Measurements from ENCODE around the gene SRGAP3.

SRGAP3 gene

DNA sequence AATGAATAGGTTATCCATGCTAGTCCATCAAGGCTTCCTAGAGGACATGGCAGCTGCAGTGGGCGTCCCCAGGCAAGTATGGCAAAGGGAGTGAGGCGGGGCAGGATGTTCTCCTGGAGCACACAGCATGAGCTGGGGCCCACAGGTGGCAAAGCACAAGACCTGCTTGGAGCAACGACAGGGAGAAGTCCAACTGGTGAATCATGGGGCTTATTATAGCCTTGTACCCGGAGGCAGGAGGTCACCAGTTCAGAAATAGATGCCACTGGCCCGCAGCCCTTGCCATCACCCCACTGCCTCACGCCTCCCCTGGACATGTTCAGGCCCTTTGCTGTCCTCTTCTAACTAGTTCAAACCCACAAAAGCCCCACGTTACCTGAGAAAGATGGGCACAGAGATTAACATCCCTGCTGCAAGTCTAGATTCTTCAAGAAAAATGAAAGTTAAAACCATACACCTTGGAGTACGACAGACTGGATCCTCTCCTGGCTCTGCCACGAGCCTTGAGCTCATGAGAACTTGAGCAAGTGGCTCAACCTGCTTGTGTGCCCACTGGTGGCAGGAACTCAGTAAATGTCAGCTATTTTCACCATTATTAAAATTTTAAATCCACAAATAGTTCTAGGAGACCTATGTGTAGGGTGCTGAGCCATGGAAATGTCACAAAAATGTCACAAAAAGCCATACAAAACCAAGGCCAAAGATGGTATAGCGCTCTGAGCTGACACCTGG lies 1.8 kb upstream of the SRGAP3 start:
- no peak for DNase-seq

DNA sequence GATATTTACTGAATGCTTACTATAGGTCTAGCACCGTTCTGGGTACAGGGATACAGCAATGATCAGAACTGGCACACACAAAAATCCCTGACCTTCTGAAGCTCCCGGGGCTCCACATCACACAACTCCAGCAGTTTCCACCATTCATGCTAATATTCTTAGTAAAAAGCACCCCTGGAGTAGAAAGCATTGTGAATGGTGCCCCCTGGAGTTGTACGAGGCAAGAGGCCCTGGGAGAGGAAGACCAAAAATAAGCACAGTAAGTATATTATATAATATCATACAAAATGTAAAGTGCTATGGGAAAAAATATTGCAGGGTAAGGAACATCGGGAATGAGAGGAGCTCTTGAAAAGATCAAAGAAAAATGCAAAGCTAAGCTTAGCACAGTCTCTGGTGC lies 790 bp upstream of the SRGAP3 start:
- no peak for DNase-seq

DNA sequence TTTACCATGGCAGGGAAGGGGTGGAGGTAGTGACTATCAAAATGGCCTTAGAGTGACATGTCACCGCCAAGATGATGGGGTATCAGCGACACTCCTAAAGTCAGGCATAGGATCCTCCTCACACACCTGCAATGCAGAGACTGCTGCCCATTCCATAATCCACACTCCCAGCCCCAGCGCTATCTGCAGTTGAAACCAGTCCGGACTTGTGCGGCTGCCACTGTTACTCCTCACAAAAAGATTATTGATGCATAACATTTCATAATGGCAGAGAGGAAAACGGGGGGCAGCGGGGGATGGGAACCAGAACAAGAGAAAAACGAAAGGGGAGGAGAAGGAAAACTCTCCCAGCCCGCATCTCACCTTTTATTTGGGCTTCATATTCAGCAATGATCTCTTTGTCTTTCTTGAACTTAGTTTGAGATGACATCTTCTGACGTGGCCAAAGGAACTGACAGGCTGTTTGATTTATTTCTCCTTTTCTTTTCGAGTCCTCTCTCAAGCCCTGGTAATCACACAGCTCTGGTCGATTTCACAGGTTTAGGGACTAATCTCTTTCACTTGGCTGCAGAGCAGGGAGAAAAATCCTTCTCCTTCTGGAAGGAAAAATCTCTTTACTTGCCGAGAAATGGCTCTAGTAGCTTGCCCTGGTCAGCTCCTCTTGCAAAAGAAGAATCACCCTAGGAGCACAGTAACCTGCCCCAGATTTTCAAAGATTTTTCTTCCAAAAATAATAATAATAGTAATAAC lies 749 bp downstream of the SRGAP3 start:
- DNase-seq: no peak

DNA sequence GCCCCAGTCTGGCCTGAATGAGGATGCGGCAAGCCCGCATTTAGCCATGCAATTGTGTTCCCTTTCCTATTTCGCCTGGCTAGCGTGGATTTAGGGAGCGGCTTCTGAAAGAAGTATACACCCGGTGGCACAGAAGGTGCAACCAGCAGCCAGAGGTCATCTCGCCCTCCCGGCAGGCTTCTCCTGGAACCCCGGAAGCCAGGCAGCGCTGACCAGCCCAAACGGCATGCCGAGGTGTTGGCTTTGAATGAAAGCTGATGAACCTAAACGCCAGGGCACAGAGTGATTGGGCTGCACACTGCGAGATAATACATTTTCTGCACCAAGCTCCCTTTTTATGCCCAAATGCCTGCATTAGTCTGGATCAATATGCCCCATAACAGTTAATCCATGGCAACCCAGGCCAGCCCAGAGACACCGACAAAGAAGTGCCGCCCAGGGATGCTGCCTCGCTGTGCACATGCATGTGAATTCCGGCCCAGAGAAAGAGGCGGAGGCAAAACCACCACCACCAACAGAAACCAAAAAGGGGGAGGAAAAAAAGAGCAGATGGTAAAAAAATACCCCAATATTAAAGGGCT lies 1.4 kb downstream of the SRGAP3 start:
- no peak for DNase-seq

DNA sequence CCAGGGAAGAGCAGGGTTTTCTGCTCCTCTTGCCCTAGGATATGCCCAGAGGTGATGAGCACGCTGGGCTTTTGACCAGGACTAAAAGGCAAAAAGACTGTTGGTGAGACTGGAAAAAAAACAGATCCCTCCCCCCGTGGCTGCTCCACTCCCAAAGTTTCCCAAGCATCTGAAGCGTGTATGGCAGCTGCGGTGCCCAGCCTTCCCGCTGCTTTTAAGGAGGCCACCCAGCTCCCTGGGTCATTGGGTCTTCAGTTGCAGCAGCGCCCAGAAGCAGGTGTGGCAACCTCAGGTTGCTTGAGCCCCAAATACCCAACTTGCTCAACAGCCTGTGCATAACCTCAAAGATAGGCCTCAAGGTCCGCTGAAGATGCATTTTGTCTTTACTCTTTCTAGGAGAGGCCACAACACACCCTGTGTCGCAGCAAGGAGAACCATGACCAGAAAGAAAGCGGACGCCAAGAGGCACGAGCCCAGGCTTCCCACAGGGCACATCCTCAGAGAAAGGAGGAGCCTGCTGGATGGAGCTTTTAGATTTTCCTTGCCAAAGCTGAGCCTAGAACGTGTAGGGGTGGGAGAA lies 2.0 kb downstream of the SRGAP3 start:
- no peak for DNase-seq

DNA sequence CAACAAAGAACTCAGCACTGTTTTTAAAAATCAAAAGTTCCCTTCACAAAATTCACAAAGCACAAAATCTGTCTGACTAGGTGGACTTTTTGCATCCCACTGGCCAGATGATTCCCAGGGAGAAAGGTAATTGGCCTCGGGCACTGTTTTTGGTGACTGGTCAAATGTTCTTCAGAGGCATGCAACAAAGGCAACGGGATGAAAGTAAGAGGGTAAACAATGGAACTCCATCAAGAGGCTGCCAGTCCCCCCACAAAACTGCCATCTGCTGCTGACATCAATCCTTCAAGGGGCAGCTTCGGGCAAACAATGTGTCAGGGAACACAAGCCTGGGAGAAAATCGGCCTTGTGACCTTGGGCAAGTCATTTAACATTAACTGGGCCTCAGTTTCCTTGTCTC lies 3.3 kb downstream of the SRGAP3 start:
- DNase-seq: no peak

DNA sequence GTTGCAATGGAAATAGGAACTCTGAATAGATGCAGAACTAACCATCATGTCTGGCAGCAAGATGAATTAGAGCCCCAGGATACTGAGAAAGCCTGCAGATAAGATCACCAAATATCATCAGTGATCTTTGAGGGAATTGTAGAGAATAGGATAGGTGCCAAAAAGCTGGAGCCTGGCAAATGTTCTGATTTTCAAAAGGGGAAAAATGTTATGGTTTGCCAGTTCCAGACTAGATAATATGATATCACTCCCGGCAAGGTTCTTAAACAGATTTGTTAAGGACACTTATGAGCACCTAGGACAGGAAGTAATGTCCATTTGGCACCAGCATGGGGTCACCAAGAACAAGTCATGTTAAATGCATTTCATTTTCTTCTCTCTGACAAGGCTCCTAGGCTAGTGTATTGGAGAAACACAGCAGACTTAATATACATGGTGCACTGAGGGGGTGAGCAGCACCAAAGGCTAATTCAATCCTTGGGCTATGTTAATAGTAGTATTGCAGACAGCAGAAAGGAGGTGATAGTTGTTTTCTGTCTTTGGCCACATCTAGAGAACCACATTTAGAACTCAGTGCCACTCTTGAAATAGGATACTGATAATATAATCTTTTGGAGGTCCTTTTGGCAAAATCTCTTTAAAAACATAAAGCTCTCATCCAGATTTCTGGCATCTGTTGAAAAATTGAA lies 4.8 kb downstream of the SRGAP3 start:
- DNase-seq: no peak

DNA sequence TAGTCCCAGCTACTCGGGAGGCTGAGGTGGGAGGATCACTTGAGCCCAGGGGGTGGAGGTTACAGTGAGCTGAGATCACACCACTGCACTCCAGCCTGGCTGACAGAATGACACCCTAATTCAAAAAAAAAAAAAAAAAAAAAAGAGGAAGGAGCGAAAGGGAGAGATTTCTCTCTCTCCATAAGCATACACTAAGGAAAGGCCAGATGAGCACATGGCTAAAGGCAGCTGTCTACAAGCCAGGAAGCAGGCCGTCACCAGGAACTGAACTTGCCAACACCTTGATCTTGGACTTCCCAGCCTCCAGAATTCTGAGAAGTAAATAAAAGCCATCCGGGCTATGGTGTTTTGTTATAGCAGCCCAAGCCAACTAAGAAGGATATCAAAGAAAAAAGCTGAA lies 7.5 kb downstream of the SRGAP3 start:
- no peak for DNase-seq

DNA sequence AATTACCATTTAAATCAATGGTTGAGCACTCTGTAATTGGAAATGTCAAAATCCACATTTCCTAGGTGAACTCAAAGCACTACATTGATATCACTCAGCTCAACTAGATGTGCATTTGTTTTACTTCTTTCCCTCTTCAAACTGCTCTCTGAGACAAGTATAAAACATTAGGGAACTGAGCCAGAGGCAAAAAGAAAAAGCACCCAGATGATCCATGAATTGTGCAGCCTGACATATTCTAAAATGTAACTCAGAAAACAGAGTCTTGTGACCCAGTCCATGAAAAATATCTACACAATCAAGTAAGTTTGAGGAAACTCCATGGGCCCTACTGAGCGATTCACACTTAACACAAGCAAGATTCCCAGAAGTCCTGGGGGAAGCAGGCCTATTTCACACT lies 9.8 kb downstream of the SRGAP3 start:
- no peak for DNase-seq

DNA sequence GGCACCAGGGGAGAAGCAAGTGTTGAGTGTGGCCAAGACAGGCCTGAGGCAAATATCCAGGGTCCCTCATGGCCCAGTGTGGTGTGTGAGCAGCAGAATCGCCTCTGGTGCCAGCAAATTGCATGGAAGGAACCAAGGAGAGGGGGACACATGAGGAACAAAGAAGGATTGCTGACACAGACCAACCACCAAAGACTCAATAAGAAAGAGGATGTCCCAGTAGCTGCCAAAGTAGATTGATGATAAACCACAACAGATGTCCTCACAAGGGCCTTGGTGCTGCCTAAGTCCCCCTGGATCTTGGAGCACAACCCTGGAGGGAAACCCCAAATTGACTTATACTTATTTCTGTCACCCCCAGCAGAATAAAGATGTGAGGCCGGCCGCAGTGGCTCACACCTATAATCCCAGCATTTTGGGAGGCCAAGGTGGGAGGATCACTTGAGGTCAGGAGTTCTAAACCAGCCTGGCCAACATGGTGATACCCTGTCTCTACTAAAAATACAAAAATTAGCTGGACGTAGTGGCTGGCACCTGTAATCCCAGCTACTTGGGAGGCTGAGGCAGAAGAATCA lies 10.6 kb downstream of the SRGAP3 start:
- no peak for DNase-seq

DNA sequence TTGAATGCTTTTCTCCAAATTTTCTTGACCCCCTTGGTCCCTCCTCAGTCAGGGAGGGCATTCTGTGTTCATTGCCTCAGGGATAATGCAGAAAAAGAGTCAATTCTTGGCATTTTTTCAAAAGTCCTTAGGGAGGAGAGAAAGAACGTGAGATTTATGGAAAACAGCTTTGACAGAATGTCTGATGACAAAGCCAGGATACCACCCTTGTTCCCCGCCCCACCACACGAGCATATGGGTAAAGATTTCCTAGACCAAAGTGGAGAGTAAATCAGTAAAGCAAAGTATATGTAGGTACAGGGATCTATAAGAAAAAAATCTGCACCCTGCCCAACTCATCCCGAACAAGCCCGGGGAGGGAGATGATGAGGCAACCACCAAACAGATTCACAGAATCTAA lies 11.2 kb downstream of the SRGAP3 start:
- no peak for DNase-seq

DNA sequence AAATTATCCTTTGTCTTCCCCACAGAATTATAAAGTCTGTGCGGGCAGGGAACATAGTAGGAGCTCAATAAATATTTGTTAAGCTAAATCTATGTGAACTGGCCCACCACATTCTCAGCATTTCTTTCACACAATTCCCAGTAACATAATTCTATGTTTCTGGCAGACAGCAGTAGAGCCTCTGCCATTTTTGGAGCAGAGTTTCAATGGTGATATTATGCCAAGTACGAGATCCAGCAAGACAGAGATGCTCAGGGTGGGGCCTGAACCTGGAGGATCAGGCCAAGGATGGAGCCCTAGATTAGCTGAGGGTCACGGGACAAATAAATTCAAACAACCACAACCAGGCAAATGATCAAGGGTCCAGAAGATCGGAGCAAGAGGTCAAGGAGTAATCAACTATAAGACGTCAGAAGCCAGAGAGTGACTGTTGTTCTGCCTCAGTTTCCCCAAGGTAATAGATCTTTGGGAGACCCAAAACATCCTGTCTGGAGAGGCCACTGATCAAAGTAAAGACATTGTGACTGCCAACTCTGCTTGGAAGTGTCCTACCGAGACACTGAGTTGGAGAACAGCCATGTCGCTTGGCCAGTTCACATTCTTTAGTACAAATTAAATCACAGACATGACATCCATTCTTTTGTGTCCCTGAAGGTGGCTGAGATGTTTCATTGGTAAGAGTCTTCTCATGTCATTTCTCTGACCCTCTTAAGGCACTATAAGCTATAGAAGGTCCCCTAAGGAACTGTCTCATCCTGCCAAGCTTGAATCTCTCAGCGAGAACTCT lies 15.4 kb downstream of the SRGAP3 start:
- DNase-seq: no peak

DNA sequence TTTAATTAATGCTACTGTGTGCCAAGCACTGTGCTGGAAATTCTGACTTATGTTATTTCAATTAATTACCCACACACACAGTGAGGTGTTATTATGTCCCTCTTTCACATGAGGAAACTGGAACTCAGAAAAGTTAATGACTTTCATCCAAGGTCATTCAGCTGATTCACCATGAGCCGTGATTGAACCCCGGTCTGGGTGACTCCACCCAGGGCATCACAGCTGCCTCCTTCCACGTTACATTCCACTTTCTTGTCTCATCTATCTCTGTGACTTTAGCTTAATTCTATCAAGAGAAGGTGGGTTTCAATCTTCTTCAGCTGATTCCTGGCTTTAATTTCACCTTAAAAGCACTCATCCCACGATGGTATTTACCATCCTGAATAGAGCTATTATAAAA lies 16.3 kb downstream of the SRGAP3 start:
- DNase-seq: no peak

DNA sequence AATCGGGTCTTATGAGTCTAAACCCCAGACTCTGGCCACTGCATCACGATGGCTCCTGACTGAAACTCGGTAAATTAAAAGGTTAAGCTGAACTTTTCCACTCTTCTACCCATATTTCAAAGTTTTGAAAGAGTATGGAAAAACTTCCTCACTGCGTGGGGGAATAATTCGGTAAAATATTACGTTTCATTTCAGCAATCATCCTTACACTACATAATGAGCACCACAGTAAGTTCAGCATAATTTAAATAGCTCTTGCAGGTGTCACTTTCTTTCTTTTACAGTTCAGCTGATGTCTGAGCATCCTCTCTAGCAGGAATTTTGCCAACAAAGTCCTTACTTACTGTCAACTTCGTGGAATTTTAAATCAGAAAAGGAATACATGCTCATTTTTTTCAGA lies 17.5 kb downstream of the SRGAP3 start:
- DNase-seq: no peak

DNA sequence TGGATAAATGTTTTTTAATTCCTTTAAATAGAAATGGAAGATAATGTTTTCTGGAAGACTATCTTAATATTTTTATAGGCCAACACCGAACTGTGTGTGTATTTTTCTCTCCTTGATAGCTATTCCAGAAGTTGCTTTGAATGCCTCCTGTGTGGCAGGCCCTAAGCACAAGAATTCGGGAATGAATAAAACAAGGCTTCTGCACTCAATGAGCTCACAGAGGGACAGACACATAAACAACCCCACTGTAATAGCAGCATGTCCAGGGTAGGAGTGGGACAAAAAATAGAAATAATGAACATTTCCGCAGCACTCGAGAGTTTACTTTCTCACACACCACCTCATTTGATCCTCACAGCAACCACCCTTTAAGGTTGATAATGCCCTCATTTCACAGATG lies 18.0 kb downstream of the SRGAP3 start:
- DNase-seq: no peak

DNA sequence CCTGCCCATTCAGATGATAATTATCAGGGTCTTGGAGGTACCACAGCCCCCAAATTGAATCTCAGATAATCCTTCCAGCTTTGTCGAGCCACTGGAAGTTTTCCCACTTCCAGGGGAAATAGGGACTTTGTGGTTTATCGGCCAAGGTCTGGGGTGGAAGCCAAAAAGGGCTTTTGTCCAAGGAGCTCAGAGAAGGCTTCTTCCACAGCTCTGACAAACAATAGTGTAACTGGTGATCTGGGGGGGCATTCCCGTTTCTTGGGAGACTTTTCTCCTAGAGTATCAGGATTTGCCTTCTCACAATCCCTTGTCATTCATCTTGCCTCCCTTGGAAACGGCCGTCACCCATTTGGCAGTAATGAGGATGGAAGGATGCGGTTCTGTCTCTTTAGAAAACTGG lies 18.4 kb downstream of the SRGAP3 start:
- DNase-seq: no peak

DNA sequence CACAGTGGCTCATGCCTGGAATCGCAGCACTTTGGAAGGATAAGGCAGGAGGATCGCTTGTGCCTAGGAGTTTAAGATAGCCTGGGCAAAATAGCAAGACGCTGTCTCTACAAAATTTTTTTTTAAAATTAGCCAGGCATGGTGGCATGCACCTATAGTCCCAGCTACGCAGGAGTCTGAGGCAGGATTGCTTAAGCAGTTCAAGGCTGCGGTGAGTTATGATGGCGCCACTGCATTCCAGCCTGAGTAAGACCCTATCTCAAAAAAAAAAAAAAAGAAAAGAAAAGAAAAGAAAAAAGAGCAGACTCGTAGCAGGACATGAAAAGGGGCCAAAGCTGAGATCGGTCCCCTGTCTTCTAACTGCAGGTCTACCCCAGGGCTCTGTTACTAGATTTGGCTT lies 18.9 kb downstream of the SRGAP3 start:
- no peak for DNase-seq

DNA sequence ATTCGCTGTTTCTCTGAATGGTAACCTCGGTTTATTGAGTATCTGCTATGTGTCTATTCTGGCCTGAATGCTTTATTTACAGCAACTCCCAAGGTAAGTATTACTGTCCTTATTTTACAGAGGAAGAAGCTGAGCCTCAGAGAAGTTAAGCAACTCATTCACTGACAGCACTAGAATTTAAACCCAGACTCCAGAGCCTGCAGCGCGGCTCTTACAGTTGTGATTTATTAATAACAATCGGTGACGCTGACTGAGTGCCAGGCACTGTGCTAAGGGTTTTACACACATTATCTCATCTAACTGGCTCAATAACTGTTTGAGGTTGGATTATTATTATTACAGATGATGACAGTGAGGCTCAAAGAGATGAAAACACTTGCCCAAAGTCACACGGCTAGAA lies 19.6 kb downstream of the SRGAP3 start:
- DNase-seq: no peak

DNA sequence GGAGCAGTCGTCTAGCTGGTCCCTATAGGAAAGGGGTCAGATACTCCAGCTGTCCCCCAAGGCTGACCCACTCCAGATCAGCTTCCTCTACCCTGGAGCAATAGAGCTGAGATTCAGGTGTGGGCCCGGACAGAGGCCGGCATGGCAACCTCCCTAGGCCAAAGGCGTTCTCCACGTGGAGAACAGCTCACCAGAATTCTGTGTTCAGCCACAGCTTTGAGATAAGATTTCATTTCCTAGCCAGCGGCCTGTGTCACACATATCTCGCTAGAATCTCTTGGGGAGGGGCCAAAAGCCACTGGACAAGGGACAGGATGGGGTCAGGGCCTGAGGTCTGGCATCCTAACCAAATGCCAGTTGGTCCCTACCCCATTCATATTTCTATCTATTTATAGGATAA lies 20.1 kb downstream of the SRGAP3 start:
- DNase-seq: no peak

DNA sequence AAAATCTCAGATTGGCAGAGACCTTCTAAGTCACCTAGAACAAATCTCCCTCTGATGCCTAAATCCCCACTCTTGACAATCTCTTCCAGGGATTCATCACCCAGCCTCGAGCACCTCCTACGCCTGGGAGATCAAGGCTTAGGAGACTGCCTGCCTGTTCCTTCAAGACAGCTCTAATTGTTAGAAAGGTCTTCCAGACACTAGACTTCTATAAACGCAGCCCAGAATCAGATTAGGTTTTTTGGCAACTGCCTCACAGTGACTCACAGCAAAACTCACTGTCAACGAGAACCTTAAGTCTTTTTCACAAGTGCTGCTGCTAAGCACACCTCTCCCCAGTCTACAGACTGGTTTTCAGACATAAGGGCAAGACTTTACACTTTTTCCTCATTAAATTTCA lies 23.1 kb downstream of the SRGAP3 start:
- no peak for DNase-seq

DNA sequence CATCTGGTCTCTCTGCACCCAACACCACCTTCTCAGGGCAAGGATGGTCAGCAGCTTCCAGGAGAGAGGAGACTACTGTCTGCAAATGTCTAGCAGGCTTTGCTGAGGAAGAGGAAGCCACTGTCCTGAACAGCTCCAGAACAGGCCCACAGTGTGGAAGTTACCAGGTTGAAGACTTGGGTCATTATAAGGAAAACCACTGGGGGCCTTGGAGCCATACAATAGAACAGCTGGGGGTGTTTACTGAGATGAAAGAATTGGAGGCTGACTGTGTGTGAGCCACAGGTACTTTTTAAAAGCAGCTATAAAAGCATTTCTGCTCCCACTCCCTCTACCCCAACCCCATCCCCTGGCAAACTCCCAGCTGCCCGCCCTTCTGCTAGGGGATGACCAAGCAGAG lies 24.2 kb downstream of the SRGAP3 start:
- no peak for DNase-seq

DNA sequence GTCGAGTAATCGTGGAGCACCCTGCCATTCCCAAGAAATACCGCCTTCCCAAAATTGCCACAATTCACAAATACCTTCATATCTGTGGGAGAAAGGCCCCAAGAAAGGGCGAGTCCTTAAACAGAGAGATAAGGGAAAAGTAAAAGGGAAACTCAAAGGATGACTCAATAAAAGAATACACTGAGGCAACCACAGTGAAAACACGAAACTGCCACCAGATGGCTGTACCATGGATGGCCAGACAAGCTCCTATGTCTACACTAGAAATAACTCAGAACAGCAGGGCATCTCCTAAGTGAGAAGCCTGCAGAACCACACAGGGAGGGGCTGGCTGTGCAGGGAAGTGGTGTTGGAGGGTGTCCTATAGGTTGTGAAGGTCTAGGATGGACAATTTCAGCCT lies 25.0 kb downstream of the SRGAP3 start:
- DNase-seq: no peak
